ENCODE measurements around the gene LPGAT1. TPM values are rescaled to one million over a fixed set of nuclear protein-coding genes. Genes with fewer than 3 reads are reported as not detected.

Gene LPGAT1
- total RNA-seq, 4 donors from 2014 or later = 168 to 308 (median 203) TPM

DNA sequence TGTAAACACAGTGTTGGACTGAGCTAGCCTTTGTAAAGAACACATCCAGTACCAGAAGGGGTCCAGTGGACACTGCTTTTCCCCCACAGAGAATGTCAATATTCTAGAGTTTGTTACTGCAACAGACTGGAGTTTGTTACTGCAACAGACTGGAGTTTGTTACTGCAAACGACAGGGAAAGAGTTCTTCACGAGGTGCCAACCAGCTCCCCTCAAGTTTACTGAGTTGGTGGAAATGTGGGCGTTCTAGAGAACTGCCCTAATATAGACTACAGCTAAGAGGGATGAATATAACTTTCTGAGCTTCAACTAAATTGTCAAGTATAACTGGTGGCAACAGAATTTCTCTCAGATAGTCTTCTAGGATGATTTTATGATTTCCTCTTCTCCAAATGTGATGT, 81.3 kb downstream of the LPGAT1 start:
- no peak for DNase-seq
- Histone ChIP-seq H3K36me3 (peaks cover 28 to 34% of the 10 kb centered on the region in 2 donors), H3K4me3 (replicated peaks in 1 of 3) (no peak overlapping the region), H3K27ac (no peak overlapping the region), H3K27me3 (no peaks in the 10 kb centered on the region), H3K9me3 (no peaks in the 10 kb centered on the region), H3K4me1 (peaks cover 6 to 9% of the 10 kb centered on the region in 2 donors)
- WGBS, 2 donors = 76 to 88% methylated on average over 3 of the region's 3 CpGs
- intact Hi-C loops (cut with DNase I) = no loop called here
- TF ChIP-seq, protein P1, sequence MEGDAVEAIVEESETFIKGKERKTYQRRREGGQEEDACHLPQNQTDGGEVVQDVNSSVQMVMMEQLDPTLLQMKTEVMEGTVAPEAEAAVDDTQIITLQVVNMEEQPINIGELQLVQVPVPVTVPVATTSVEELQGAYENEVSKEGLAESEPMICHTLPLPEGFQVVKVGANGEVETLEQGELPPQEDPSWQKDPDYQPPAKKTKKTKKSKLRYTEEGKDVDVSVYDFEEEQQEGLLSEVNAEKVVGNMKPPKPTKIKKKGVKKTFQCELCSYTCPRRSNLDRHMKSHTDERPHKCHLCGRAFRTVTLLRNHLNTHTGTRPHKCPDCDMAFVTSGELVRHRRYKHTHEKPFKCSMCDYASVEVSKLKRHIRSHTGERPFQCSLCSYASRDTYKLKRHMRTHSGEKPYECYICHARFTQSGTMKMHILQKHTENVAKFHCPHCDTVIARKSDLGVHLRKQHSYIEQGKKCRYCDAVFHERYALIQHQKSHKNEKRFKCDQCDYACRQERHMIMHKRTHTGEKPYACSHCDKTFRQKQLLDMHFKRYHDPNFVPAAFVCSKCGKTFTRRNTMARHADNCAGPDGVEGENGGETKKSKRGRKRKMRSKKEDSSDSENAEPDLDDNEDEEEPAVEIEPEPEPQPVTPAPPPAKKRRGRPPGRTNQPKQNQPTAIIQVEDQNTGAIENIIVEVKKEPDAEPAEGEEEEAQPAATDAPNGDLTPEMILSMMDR (IDR thresholded peaks at IDR 0.05) = no peak
- no peak for TF ChIP-seq POLR2A (IDR thresholded peaks at IDR 0.05)

DNA sequence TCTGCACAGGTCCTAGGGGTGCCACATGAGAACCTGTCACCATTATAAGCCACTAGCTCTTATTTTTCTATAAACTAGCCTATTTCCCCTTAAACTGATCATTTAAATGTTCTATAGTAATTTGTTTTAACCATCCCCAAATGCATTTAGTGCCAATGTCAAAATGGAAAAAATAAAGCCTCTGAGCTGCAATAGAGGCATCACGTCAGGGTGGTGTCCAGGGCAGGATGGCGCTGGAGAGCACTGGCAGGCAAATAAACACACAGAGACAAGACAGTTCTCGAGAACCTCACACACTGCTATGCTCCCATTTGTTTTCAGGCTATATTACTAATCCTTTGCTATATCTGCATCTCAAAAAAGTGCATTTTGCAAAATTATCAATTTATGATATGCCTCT, 81.8 kb downstream of the LPGAT1 start:
- intact Hi-C loops (cut with DNase I) = no loop called here
- Histone ChIP-seq H3K27ac (no peak overlapping the region), H3K9me3 (no peaks in the 10 kb centered on the region), H3K4me1 (peaks cover 6 to 9% of the 10 kb centered on the region in 2 donors), H3K36me3 (peaks cover 28 to 34% of the 10 kb centered on the region in 2 donors), H3K4me3 (replicated peaks in 1 of 3) (no peak overlapping the region), H3K27me3 (no peaks in the 10 kb centered on the region)
- no peak for TF ChIP-seq POLR2A (IDR thresholded peaks at IDR 0.05)
- TF ChIP-seq, protein P1 (IDR thresholded peaks at IDR 0.05) = no peak
- WGBS, 2 donors = 74 to 84% methylated on average over 3 of the region's 3 CpGs
- DNase-seq = no peak

DNA sequence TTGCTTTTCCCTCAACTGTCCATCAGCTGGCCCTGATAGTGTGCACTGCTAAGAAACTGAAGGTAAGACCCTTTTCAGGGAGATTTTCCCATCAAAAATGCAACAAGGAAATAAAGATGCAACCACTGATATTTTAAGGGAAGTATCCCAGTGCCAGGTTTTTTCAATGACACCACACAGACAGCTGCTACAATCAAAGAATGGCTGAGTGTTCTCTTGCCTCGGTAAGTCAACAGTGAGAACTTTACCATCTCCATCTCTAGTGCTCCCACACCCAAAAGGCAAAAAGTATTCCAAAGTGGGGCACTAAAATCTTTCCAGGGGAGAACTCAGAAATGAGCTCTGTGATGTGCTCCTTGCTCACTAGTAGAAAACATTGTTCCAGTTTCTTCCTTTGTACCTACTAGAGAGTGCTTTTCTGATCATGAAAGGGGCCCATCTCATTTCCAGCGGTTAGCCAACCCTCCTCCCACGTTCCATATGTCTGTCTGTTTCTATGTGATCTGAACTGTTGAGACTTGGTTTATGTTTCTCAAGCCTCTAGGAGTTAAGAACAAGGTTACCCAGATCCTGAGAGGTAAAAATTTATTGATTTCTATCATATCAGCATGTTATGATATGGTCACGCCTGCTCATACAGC, 87.6 kb downstream of the LPGAT1 start:
- peaks cover under 1 to 7% of the 10 kb centered on the region in 2 donors for H3K36me3 ChIP-seq
- no peak for DNase-seq
- H3K27ac ChIP-seq = peak overlapping the region in 1 of 3 donors; percentile 59
- intact Hi-C loops (cut with DNase I) = no loop called here
- no peak overlapping the region for H3K4me3 ChIP-seq (replicated peaks in 1 of 3)
- TF ChIP-seq POLR2A (IDR thresholded peaks at IDR 0.05) = no peak
- TF ChIP-seq, protein P1 (IDR thresholded peaks at IDR 0.05) = no peak
- H3K9me3 ChIP-seq = no peaks in the 10 kb centered on the region
- H3K27me3 ChIP-seq = no peaks in the 10 kb centered on the region
- 81 to 89% methylated on average over 4 of the region's 4 CpGs for WGBS, 2 donors
- peaks cover 13 to 14% of the 10 kb centered on the region in 2 donors for H3K4me1 ChIP-seq

DNA sequence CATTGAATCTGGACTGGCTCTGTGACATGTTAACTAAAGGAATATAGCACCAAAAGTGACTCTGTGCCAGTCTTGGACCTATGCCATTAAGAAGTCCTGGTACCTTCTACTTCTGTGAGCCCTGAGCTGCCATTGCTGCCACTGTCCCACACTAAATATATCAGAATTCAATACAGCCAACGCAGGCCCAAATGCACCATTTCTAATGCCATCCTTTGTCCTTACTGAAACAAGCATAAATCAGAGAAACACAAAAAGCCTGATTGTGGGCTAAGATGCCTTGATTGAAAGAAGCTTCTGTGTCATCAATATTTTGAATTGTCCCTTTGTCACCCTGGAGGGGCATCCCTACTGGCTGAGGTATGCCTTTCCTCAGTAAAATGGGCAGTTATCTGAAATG, 88.3 kb downstream of the LPGAT1 start:
- TF ChIP-seq, protein P1 (IDR thresholded peaks at IDR 0.05) = no peak
- TF ChIP-seq POLR2A (IDR thresholded peaks at IDR 0.05) = no peak
- Histone ChIP-seq H3K27ac (peak overlapping the region in 2 of 3 donors; percentile 10 to 59), H3K4me3 (replicated peaks in 1 of 3) (no peak overlapping the region), H3K4me1 (peaks cover 13 to 14% of the 10 kb centered on the region in 2 donors), H3K27me3 (no peaks in the 10 kb centered on the region), H3K36me3 (peaks cover 0 to 2% of the 10 kb centered on the region in 2 donors), H3K9me3 (no peaks in the 10 kb centered on the region)
- 92 to 96% methylated on average over 1 of the region's 1 CpG for WGBS, 2 donors
- no peak for DNase-seq
- intact Hi-C loops (cut with DNase I) = no loop called here

DNA sequence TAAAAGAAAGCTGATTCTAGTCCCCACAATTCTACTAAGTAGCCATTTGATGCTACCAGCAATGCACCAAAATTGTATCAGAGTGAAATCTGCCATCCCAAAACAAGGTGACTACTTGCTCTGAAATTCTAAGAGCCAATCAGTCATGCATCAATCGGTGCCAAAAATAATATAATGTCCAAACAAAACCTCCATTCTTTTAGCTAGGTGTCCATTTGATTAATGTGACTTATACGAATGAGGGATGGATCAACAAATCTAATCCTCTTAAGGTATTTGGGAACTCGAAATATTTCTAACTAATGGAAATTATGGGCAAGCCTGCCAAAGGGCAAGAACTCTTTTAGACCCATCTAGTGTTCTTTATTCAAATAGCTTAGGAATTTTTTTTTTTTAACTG, 88.8 kb downstream of the LPGAT1 start:
- DNase-seq = no peak
- TF ChIP-seq, protein P1 (IDR thresholded peaks at IDR 0.05) = peak in 1 of 6 experiments; percentile 5
- TF ChIP-seq POLR2A (IDR thresholded peaks at IDR 0.05) = no peak
- Histone ChIP-seq H3K4me3 (replicated peaks in 1 of 3) (no peak overlapping the region), H3K9me3 (no peaks in the 10 kb centered on the region), H3K36me3 (no peaks in the 10 kb centered on the region), H3K4me1 (peaks cover 13 to 14% of the 10 kb centered on the region in 2 donors), H3K27ac (peak overlapping the region in 2 of 3 donors; percentile 10 to 59), H3K27me3 (no peaks in the 10 kb centered on the region)
- 39 to 40% methylated on average over 3 of the region's 3 CpGs for WGBS, 2 donors
- intact Hi-C loops (cut with DNase I) = no loop called here

Measured in thyroid gland (tissue), 4 donors.